T-helper 2 cell treated with Interferon-gamma antibody and Interleukin-4, amounts not matched to agents 5 μg/mL and 100 μg/mL, for 36 hours (primary cell): ENCODE measurements around the gene CST6.

Experiments
- DNase-seq: peaks from one replicate; pipeline ENCODE4 v3.0.0; 2021; ENCODE audit warnings: low spot score
- H3K27ac Mint-ChIP-seq: one replicate; pipeline ENCODE4 v1.8.0; 2021; ENCODE audit warnings: mild to moderate bottlenecking, mixed read lengths
- H3K27me3 Mint-ChIP-seq: one replicate; pipeline ENCODE4 v1.8.0; 2021; ENCODE audit warnings: low read depth, mixed read lengths
- H3K36me3 Mint-ChIP-seq: one replicate; pipeline ENCODE4 v1.8.0; 2021; ENCODE audit warnings: low read depth, mixed read lengths
- H3K4me1 Mint-ChIP-seq: one replicate; pipeline ENCODE4 v1.8.0; 2021; ENCODE audit warnings: low read depth, mixed read lengths
- H3K4me3 Mint-ChIP-seq: one replicate; pipeline ENCODE4 v1.8.0; 2022; ENCODE audit warnings: mild to moderate bottlenecking, moderate library complexity, mixed read lengths
- H3K9me3 Mint-ChIP-seq: one replicate; pipeline ENCODE4 v1.8.0; 2021; ENCODE audit warnings: mixed read lengths

CST6 gene

DNA sequence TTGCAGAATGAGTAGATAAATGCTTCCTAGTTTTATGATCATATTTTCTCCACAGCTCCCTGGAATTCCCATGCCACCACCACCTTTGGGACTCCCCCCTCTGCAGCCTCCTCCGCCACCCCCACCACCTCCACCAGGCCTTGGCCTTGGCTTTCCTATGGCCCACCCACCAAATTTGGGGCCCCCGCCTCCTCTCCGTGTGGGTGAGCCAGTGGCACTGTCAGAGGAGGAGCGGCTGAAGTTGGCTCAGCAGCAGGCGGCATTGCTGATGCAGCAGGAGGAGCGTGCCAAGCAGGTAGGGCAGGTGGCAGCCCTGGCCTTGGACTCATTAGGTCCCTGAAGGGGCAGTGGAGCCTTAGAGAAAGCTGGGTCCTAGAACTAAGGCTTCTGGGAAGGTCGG is 43.2 kb downstream of the CST6 start:
- Mint-ChIP-seq H3K27me3 (no peaks in the 10 kb centered on the region), H3K9me3 (no peaks in the 10 kb centered on the region), H3K4me1 (peaks cover 23% of the 10 kb centered on the region), H3K4me3 (no peak overlapping the region), H3K36me3 (peaks cover 63% of the 10 kb centered on the region), H3K27ac (no peak overlapping the region)
- DNase-seq = no peak

DNA sequence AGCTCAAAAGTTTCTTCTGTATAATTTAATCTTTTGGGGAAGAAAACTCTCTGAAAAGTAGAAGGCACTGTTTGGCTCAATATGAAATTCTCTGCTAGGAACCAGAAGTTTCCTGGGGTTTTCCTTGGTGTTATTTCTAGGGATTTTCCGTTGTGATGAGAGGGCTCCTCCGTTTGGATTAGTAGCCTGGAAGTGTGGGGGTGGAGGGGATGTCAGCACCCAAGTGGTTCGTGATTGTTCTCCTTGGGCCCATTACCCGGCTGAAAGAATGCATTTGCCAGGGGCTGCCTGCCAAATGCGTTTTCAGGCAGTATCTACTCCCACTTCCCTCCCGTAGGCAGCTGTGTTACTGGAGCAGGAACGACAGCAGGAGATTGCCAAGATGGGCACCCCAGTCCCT is 44.7 kb downstream of the CST6 start:
- H3K4me1 Mint-ChIP-seq = peaks cover 12% of the 10 kb centered on the region
- peaks cover 75% of the 10 kb centered on the region for H3K36me3 Mint-ChIP-seq
- H3K27ac Mint-ChIP-seq = no peak overlapping the region
- DNase-seq = no peak
- H3K4me3 Mint-ChIP-seq = no peak overlapping the region
- no peaks in the 10 kb centered on the region for H3K27me3 Mint-ChIP-seq
- no peaks in the 10 kb centered on the region for H3K9me3 Mint-ChIP-seq

DNA sequence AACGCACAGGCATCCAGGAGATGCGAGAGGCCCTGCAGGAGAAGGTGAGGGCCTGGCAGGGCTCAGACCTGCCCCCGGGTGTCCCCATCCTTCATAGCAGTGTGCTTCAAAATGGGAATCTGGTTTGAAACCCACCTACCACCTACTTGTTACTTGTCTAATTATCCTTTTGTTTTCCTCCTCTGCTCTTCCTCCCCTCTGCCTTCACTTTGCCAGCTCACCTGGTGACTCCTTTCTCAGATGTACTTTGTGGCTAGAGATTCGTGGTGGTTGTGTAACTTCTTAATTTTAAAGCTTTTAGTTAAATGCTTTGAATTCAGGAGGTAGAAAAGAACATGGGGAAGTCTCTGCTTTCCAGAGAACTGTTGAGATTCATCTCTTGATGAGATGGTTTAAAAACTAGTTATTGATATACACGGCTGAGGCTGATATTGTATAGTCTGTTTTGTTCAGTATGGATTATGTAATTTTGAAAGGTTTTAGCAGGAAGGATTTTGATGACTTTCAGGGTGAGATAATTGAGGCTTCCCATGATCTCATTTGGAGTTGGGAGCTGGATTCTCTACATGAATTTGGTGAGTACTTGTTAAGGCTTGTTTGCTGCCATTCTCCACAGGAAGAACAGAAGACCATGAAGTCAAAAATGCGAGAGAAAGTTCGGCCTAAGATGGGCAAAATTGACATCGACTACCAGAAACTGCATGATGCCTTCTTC is 48.3 kb downstream of the CST6 start:
- Mint-ChIP-seq H3K9me3 (no peaks in the 10 kb centered on the region), H3K4me1 (peaks cover 14% of the 10 kb centered on the region), H3K27me3 (no peaks in the 10 kb centered on the region), H3K27ac (no peak overlapping the region), H3K36me3 (peaks cover 81% of the 10 kb centered on the region), H3K4me3 (no peak overlapping the region)
- no peak for DNase-seq

DNA sequence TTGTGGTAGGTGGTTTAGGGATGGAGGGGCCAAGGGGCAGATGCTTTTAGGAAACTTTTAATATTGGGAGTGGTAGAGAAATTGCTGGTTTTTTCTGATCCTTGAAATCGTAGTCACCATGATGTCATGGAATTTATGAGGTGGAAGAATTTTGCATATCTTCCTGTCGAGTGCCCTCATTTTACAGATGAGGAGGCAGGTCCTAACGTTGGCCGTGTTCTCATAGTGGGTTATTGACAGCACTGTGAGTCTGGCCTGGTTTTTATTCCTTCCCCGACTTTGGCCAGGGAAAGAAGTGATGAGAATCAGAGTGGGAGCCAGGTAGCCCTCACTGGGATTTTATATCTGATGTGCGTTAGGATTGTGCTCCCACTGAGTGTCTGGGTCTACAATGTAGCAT is 49.5 kb downstream of the CST6 start:
- Mint-ChIP-seq H3K27me3 (no peaks in the 10 kb centered on the region), H3K4me3 (no peak overlapping the region), H3K9me3 (no peaks in the 10 kb centered on the region), H3K27ac (no peak overlapping the region), H3K4me1 (peaks cover 16% of the 10 kb centered on the region), H3K36me3 (peaks cover 80% of the 10 kb centered on the region)
- DNase-seq = no peak

DNA sequence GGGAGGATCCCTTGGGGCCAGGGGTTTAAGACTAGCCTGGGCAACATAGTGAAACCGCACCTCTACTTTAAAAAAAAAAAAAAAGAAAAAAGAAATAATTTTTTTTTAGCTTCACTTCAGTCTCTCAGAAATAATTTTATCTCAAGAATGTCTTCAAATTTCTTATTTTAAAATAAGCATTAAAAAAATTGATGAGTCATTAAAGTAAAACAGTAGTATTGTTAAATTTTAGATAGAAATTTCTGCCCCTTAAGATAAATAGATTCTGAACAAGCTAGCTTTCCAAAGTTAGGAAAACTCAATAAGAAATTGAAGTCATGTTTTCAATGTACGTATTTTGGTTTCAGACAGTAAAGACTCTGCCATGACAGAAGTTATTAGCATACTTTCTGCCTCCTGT is 50.6 kb downstream of the CST6 start:
- DNase-seq = no peak
- peaks cover 20% of the 10 kb centered on the region for H3K4me1 Mint-ChIP-seq
- no peak overlapping the region for H3K27ac Mint-ChIP-seq
- no peaks in the 10 kb centered on the region for H3K27me3 Mint-ChIP-seq
- H3K9me3 Mint-ChIP-seq = no peaks in the 10 kb centered on the region
- H3K4me3 Mint-ChIP-seq = no peak overlapping the region
- H3K36me3 Mint-ChIP-seq = peaks cover 79% of the 10 kb centered on the region
